ENCODE data around the gene NPAS2. TPM values are rescaled to one million over a fixed set of nuclear protein-coding genes. Genes with fewer than 3 reads are reported as not detected.

NPAS2 gene
- total RNA-seq, 2 donors from 2014 or later, result 1.1 to 1.6 TPM

- no peaks in the 10 kb centered on the region for H3K9me3 ChIP-seq (ENCODE audit: control insufficient read depth, low read length)
- Mint-ChIP-seq H3K4me1 (peaks cover 3% of the 10 kb centered on the region), H3K36me3 (ENCODE audit: low read depth) (no peaks in the 10 kb centered on the region), H3K27ac (no peak overlapping the region), H3K9me3 (peaks cover 7% of the 10 kb centered on the region), H3K4me3 (no peak overlapping the region), H3K27me3 (ENCODE audit: insufficient read depth) (peaks cover 33% of the 10 kb centered on the region)
- TF ChIP-seq CTCF (conservative IDR thresholded peaks at IDR 0.05), result no peak
- H3K4me3 ChIP-seq (ENCODE audit: low read length), result no peak overlapping the region
- peaks cover 5% of the 10 kb centered on the region for H3K4me1 ChIP-seq (ENCODE audit: control insufficient read depth, insufficient read depth, low read length)
- DNase-seq, result no peak
- no peak overlapping the region for H3K27ac ChIP-seq (ENCODE audit: low read depth, low read length)
- WGBS, 2 experiments (ENCODE audit: insufficient coverage in 1 of 2, insufficient read length in 1 of 2), result 89 to 100% methylated on average over 2 to 5 of the region's 5 CpGs
- H3K9ac ChIP-seq (ENCODE audit: extremely low read depth, low read length, poor library complexity, severe bottlenecking), result no peak overlapping the region
- no peaks in the 10 kb centered on the region for H3K36me3 ChIP-seq (ENCODE audit: control insufficient read depth, insufficient read depth, low read length)
- peaks cover 47% of the 10 kb centered on the region for H3K27me3 ChIP-seq (ENCODE audit: control insufficient read depth, insufficient read depth, low read length, poor library complexity, severe bottlenecking)
Measured at GRCh38 chr2:100824842-100825241, 4.9 kb downstream of the NPAS2 start.

- no peaks in the 10 kb centered on the region for H3K36me3 ChIP-seq (ENCODE audit: control insufficient read depth, insufficient read depth, low read length)
- no peak for DNase-seq
- peaks cover 7% of the 10 kb centered on the region for H3K9me3 Mint-ChIP-seq
- H3K27me3 ChIP-seq (ENCODE audit: control insufficient read depth, insufficient read depth, low read length, poor library complexity, severe bottlenecking), result peaks cover 34% of the 10 kb centered on the region
- no peak overlapping the region for H3K4me3 Mint-ChIP-seq
- no peaks in the 10 kb centered on the region for H3K9me3 ChIP-seq (ENCODE audit: control insufficient read depth, low read length)
- no peaks in the 10 kb centered on the region for H3K36me3 Mint-ChIP-seq (ENCODE audit: low read depth)
- no peak overlapping the region for H3K4me3 ChIP-seq (ENCODE audit: low read length)
- TF ChIP-seq CTCF (conservative IDR thresholded peaks at IDR 0.05), result no peak
- no peak overlapping the region for H3K27ac ChIP-seq (ENCODE audit: low read depth, low read length)
- no peaks in the 10 kb centered on the region for H3K4me1 Mint-ChIP-seq
- H3K27ac Mint-ChIP-seq, result no peak overlapping the region
- 100% methylated on average over 1 of the region's 2 CpGs; no CpG with 5 or more reads in 1 of the 2 experiments for WGBS, 2 experiments (ENCODE audit: insufficient coverage in 1 of 2, insufficient read length in 1 of 2)
- no peaks in the 10 kb centered on the region for H3K4me1 ChIP-seq (ENCODE audit: control insufficient read depth, insufficient read depth, low read length)
- peaks cover 22% of the 10 kb centered on the region for H3K27me3 Mint-ChIP-seq (ENCODE audit: insufficient read depth)
- no peak overlapping the region for H3K9ac ChIP-seq (ENCODE audit: extremely low read depth, low read length, poor library complexity, severe bottlenecking)
Measured at GRCh38 chr2:100826494-100826893, 6.6 kb downstream of the NPAS2 start.

- Histone ChIP-seq H3K27ac (ENCODE audit: low read depth, low read length) (no peak overlapping the region), H3K36me3 (ENCODE audit: control insufficient read depth, insufficient read depth, low read length) (no peaks in the 10 kb centered on the region), H3K9me3 (ENCODE audit: control insufficient read depth, low read length) (no peaks in the 10 kb centered on the region), H3K9ac (ENCODE audit: extremely low read depth, low read length, poor library complexity, severe bottlenecking) (no peak overlapping the region), H3K27me3 (ENCODE audit: control insufficient read depth, insufficient read depth, low read length, poor library complexity, severe bottlenecking) (no peaks in the 10 kb centered on the region), H3K4me3 (ENCODE audit: low read length) (no peak overlapping the region), H3K4me1 (ENCODE audit: control insufficient read depth, insufficient read depth, low read length) (no peaks in the 10 kb centered on the region)
- no peak overlapping the region for H3K4me3 Mint-ChIP-seq
- 93% methylated on average over 9 of the region's 9 CpGs; no CpG with 5 or more reads in 1 of the 2 experiments for WGBS, 2 experiments (ENCODE audit: insufficient coverage in 1 of 2, insufficient read length in 1 of 2)
- no peaks in the 10 kb centered on the region for H3K4me1 Mint-ChIP-seq
- no peak for DNase-seq
- H3K27me3 Mint-ChIP-seq (ENCODE audit: insufficient read depth), result no peaks in the 10 kb centered on the region
- peaks cover 7% of the 10 kb centered on the region for H3K9me3 Mint-ChIP-seq
- no peaks in the 10 kb centered on the region for H3K36me3 Mint-ChIP-seq (ENCODE audit: low read depth)
- TF ChIP-seq CTCF (conservative IDR thresholded peaks at IDR 0.05), result no peak
- no peak overlapping the region for H3K27ac Mint-ChIP-seq
Measured at GRCh38 chr2:100831158-100831750, 11.3 kb downstream of the NPAS2 start.
